Mammary epithelial cell (primary cell): ENCODE data around the gene CELF2.

ENCODE experiments used
- EZH2 ChIP-seq: IDR thresholded peaks from 2 replicates; pipeline ENCODE4 v1.6.1; 2012; ENCODE audit warnings: low read length, inconsistent platforms, borderline replicate concordance
- TF ChIP-seq, protein P1 (sequence below), 2 donors: IDR thresholded peaks in 1 of 2; conservative IDR thresholded peaks in 1 of 2; 2 replicates each; pipeline ENCODE4 v1.5.1; 2011 to 2012; ENCODE audit warnings: inconsistent platforms in 2 of 2, low read length in 2 of 2, mild to moderate bottlenecking in 2 of 2, control low read depth in 1 of 2, low read depth in 1 of 2; ENCODE audit not compliant: insufficient read depth in 1 of 2; ENCODE audit errors: extremely low read depth in 1 of 2

DNA sequence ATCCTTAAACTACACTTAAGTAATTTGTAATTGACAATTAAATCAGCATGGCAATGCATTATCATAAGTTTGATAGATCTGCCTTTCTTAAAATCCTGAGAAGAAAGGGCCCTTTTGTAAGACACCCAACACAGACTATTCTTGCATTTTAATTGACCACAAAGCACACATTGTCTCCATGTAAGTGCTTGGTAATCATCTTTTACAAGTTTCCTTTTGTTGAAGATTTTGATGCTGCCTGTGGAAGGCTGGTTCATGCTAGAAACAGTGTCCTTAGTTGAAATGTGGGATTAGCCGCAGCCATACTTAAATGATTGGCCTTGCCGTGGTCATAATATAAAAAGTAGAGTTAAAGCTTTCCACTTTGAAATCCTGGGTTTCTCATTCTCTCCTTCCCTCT is 32.3 kb upstream of the CELF2 start:
- TF ChIP-seq, protein P1, sequence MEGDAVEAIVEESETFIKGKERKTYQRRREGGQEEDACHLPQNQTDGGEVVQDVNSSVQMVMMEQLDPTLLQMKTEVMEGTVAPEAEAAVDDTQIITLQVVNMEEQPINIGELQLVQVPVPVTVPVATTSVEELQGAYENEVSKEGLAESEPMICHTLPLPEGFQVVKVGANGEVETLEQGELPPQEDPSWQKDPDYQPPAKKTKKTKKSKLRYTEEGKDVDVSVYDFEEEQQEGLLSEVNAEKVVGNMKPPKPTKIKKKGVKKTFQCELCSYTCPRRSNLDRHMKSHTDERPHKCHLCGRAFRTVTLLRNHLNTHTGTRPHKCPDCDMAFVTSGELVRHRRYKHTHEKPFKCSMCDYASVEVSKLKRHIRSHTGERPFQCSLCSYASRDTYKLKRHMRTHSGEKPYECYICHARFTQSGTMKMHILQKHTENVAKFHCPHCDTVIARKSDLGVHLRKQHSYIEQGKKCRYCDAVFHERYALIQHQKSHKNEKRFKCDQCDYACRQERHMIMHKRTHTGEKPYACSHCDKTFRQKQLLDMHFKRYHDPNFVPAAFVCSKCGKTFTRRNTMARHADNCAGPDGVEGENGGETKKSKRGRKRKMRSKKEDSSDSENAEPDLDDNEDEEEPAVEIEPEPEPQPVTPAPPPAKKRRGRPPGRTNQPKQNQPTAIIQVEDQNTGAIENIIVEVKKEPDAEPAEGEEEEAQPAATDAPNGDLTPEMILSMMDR (conservative IDR thresholded peaks at IDR 0.05 in 1 of 2, IDR thresholded peaks at IDR 0.05 in 1 of 2; ENCODE audit: extremely low read depth in 1 of 2, insufficient read depth in 1 of 2, low read depth in 1 of 2, low read length in 2 of 2): no peak
- TF ChIP-seq EZH2: no peak
